WTC11 (cell line): ENCODE measurements around the gene RAB26. TPM values are rescaled to one million over a fixed set of nuclear protein-coding genes. Genes with fewer than 3 reads are reported as not detected.
"Not testable (repeated sequence)": the region's sequence is repeated elsewhere in the genome, so short reads cannot be mapped to it uniquely, and the experiment has no call there.

Experiments used
- ATAC-seq: fragments of 200-7000 bp; cut with Tn5 transposase; 2 replicates; pipeline ENCODE4 v1.10.0; 2021; ENCODE audit warnings: mild to moderate bottlenecking, moderate library complexity
- CTCF ChIA-PET: fragments of 300-600 bp; sonication (Branson Sonifier 250); formaldehyde crosslinking; loops from one replicate; lab custom pipeline; 2021; ENCODE audit warnings: antibody characterized with exemption; lab: Charles Lee
- POLR2A ChIA-PET: fragments of 350-600 bp; sonication (Branson Sonifier 250); formaldehyde crosslinking; loops from one replicate; lab custom pipeline; 2021; ENCODE audit warnings: antibody characterized with exemption; lab: Charles Lee
- DNase-seq: peaks from one replicate; pipeline ENCODE4 v3.0.0; 2021; ENCODE audit warnings: low spot score
- H3K27ac Mint-ChIP-seq: 2 replicates; pipeline ENCODE4 v1.8.0; 2021; ENCODE audit warnings: mixed read lengths
- H3K27me3 Mint-ChIP-seq: 2 replicates; pipeline ENCODE4 v1.8.0; 2021; ENCODE audit warnings: low read depth, mild to moderate bottlenecking, moderate library complexity, mixed read lengths
- H3K36me3 Mint-ChIP-seq: 2 replicates; pipeline ENCODE4 v1.8.0; 2021; ENCODE audit warnings: mixed read lengths
- H3K4me1 Mint-ChIP-seq: 2 replicates; pipeline ENCODE4 v1.8.0; 2022; ENCODE audit warnings: mixed read lengths
- H3K4me3 Mint-ChIP-seq: 2 replicates; pipeline ENCODE4 v1.8.0; 2021; ENCODE audit warnings: mild to moderate bottlenecking, moderate library complexity, mixed read lengths
- H3K9me3 Mint-ChIP-seq: 2 replicates; pipeline ENCODE4 v1.8.0; 2021; ENCODE audit warnings: mixed read lengths
- ATF3 ChIP-seq: sonication (generic); formaldehyde crosslinking; conservative IDR thresholded peaks from 2 replicates; pipeline ENCODE4 v1.8.1; 2022; ENCODE audit warnings: mild to moderate bottlenecking, missing genetic modification reagents
- FOXP4 ChIP-seq: sonication (generic); formaldehyde crosslinking; IDR thresholded peaks from 2 replicates; pipeline ENCODE4 v1.8.0; 2022; ENCODE audit warnings: mild to moderate bottlenecking, missing genetic modification reagents
- JUN ChIP-seq: sonication (generic); formaldehyde crosslinking; IDR thresholded peaks from 2 replicates; pipeline ENCODE4 v1.8.0; 2023; ENCODE audit warnings: mild to moderate bottlenecking, missing genetic modification reagents
- PRDM15 ChIP-seq: sonication (generic); formaldehyde crosslinking; IDR thresholded peaks from 2 replicates; pipeline ENCODE4 v1.8.0; 2022; ENCODE audit warnings: missing genetic modification reagents
- ZBTB43 ChIP-seq: sonication (generic); formaldehyde crosslinking; IDR thresholded peaks from 2 replicates; pipeline ENCODE4 v1.8.1; 2023; ENCODE audit warnings: mild to moderate bottlenecking, missing genetic modification reagents
- ZNF263 ChIP-seq: sonication (generic); formaldehyde crosslinking; IDR thresholded peaks from 2 replicates; pipeline ENCODE4 v1.8.1; 2022; ENCODE audit warnings: low read depth, mild to moderate bottlenecking, moderate library complexity, missing genetic modification reagents
- ZNF423 ChIP-seq: fragments of 250-450 bp; sonication (Bioruptor Pico); IDR thresholded peaks from 2 replicates; pipeline ENCODE4 v2.1.2; 2022; ENCODE audit warnings: mild to moderate bottlenecking, moderate library complexity
- ZNF671 ChIP-seq: fragments of 250-450 bp; sonication (Bioruptor Pico); IDR thresholded peaks from 2 replicates; pipeline ENCODE4 v1.8.0; 2021; ENCODE audit warnings: mild to moderate bottlenecking
- total RNA-seq: library from RNA; stranded (reverse); gene quantifications from 3 replicates; pipeline ENCODE4 v1.2.3, GENCODE V29; 2021

Gene RAB26
- total RNA-seq, 1 experiment from 2014 or later: 7.3 TPM

GRCh38 chr16:2110332-2111008 is 38.0 kb upstream of the RAB26 start:
- not testable (repeated sequence) for H3K27ac Mint-ChIP-seq

GRCh38 chr16:2111009-2111353 is 37.4 kb upstream of the RAB26 start:
- CTCF ChIA-PET, H3K4me3 Mint-ChIP-seq, H3K4me1 Mint-ChIP-seq: not testable (repeated sequence)

More at GRCh38 chr16:2110332-2111008, 38.0 kb upstream of the RAB26 start:
- H3K27me3 Mint-ChIP-seq, H3K36me3 Mint-ChIP-seq, H3K4me3 Mint-ChIP-seq, POLR2A ChIA-PET, H3K4me1 Mint-ChIP-seq, DNase-seq, CTCF ChIA-PET, ATAC-seq, H3K9me3 Mint-ChIP-seq: not testable (repeated sequence)

GRCh38 chr16:2111412-2112335 is 36.8 kb upstream of the RAB26 start:
- ATAC-seq, H3K27ac Mint-ChIP-seq, H3K4me1 Mint-ChIP-seq, POLR2A ChIA-PET, H3K4me3 Mint-ChIP-seq, H3K36me3 Mint-ChIP-seq, H3K9me3 Mint-ChIP-seq, DNase-seq, CTCF ChIA-PET, H3K27me3 Mint-ChIP-seq: not testable (repeated sequence)

More at GRCh38 chr16:2111009-2111353, 37.4 kb upstream of the RAB26 start:
- ATAC-seq, POLR2A ChIA-PET, H3K9me3 Mint-ChIP-seq, H3K27me3 Mint-ChIP-seq, H3K27ac Mint-ChIP-seq, DNase-seq, H3K36me3 Mint-ChIP-seq: not testable (repeated sequence)

- H3K9me3 Mint-ChIP-seq, CTCF ChIA-PET, H3K27me3 Mint-ChIP-seq, H3K36me3 Mint-ChIP-seq, H3K27ac Mint-ChIP-seq, POLR2A ChIA-PET, H3K4me1 Mint-ChIP-seq, DNase-seq, H3K4me3 Mint-ChIP-seq, ATAC-seq: not testable (repeated sequence)
Observed at GRCh38 chr16:2112539-2113106, 35.8 kb upstream of the RAB26 start.

GRCh38 chr16:2114225-2114624 is 34.2 kb upstream of the RAB26 start:
- DNase-seq, POLR2A ChIA-PET, H3K4me3 Mint-ChIP-seq, H3K9me3 Mint-ChIP-seq, H3K27me3 Mint-ChIP-seq, H3K4me1 Mint-ChIP-seq, H3K27ac Mint-ChIP-seq, CTCF ChIA-PET, ATAC-seq, H3K36me3 Mint-ChIP-seq: not testable (repeated sequence)

GRCh38 chr16:2114885-2115590 is 33.4 kb upstream of the RAB26 start:
- H3K36me3 Mint-ChIP-seq, ATAC-seq, CTCF ChIA-PET, DNase-seq, H3K4me1 Mint-ChIP-seq, H3K9me3 Mint-ChIP-seq, H3K27ac Mint-ChIP-seq, H3K27me3 Mint-ChIP-seq, POLR2A ChIA-PET, H3K4me3 Mint-ChIP-seq: not testable (repeated sequence)

- no peak overlapping the region for H3K4me3 Mint-ChIP-seq
- no peaks in the 10 kb centered on the region for H3K9me3 Mint-ChIP-seq
- ATAC-seq (no peak), DNase-seq (no peak)
- H3K27ac Mint-ChIP-seq: no peak overlapping the region
- no peaks in the 10 kb centered on the region for H3K4me1 Mint-ChIP-seq
- ChIA-PET CTCF (no interaction called here), POLR2A (no interaction called here)
- peaks cover 3% of the 10 kb centered on the region; the same call in 1 of the 2 replicates for H3K36me3 Mint-ChIP-seq
- no peaks in the 10 kb centered on the region for H3K27me3 Mint-ChIP-seq
- no peak for TF ChIP-seq ZBTB43
- no peak for TF ChIP-seq ATF3 (CRISPR knock-in tag)
- no peak for TF ChIP-seq ZNF263 (CRISPR knock-in tag)
- no peak for TF ChIP-seq FOXP4 (CRISPR knock-in tag)
- no peak for TF ChIP-seq PRDM15 (CRISPR knock-in tag)
- no peak for TF ChIP-seq ZNF423
- no peak for TF ChIP-seq ZNF671 (CRISPR knock-in tag)
- no peak for TF ChIP-seq JUN (CRISPR knock-in tag)
Observed at GRCh38 chr16:2115591-2115973, 32.8 kb upstream of the RAB26 start.
